HG03196 (cell line): Measurements from ENCODE around the gene AMOTL1.
"Not testable (repeated sequence)": the region's sequence is repeated elsewhere in the genome, so short reads cannot be mapped to it uniquely, and the experiment has no call there.

Experiments used
- ATAC-seq: cut with Tn5 transposase; IDR thresholded peaks from one replicate; pipeline ENCODE4 v1.9.1; 2021; ENCODE audit not compliant: unreplicated experiment

The AMOTL1 gene

DNA sequence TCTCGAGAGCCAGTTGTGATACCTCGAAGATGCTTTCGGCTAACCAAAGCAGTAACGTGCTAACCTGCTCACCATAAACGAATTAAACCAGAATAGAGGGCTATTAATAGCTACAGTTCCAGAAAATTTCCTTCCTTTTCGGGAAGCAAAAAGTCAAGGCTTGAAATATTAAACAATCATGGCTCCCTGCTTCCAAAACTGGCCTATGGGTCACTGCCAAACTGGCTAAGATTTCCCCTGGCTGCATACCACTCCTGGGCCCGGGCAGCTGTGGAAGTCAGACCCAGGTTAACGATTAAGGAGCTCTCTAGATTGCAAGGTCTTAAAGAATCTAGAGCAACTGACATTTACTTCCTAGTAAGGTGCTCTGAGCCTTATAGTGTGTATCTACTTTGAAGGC, 1.7 kb downstream of the AMOTL1 start:
- no peak for ATAC-seq

- ATAC-seq: no peak
Observed at GRCh38 chr11:94770563-94771120, 2.5 kb downstream of the AMOTL1 start.

GRCh38 chr11:94771390-94771789, 3.2 kb downstream of the AMOTL1 start:
- ATAC-seq: no peak

- ATAC-seq: no peak
Observed at GRCh38 chr11:94771951-94772350, 3.8 kb downstream of the AMOTL1 start.

DNA sequence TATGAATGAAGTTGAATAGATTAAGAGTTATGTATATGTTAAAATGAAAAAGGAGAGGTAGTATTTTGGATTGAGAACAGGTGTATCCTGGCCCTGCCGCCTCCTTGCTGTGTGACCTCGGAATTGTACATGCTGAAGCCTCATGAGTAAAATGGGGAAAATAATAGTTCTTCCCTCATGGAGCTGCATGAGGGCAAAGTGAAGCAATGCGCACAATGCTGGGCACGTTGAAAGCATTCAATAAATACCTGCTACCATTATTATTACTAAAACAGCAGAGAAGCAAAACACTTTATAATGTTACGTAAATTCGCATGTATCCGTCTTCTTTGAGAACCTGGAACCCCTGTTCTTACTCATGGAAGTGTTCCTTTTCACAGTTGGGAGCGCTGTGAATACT, 5.7 kb downstream of the AMOTL1 start:
- ATAC-seq: no peak

GRCh38 chr11:94774345-94774744, 6.2 kb downstream of the AMOTL1 start:
- ATAC-seq: no peak

GRCh38 chr11:94775567-94776327, 7.6 kb downstream of the AMOTL1 start:
- no peak for ATAC-seq

- no peak for ATAC-seq
Observed at GRCh38 chr11:94776351-94777321, 8.5 kb downstream of the AMOTL1 start.

GRCh38 chr11:94780432-94780831, 12.3 kb downstream of the AMOTL1 start:
- no peak for ATAC-seq

DNA sequence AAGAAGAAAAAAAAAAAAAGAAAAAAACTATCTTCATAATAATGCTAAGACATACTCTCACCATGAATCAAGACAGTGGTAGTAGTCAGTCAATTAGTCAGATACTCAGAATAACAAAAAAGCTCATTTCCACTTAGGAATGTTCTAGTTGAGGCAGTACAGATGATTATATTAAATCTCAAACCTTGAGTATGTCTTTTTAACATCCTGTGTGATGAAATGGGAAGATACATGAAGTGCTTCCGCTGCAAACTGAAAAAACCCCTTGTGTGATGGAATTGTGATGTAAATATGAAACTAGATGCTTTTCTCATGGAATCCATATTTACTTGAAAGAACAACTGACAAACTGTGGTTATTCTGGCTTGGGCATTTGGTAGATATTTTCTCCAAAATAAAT, 13.7 kb downstream of the AMOTL1 start:
- no peak for ATAC-seq

GRCh38 chr11:94782446-94782845, 14.3 kb downstream of the AMOTL1 start:
- no peak for ATAC-seq

DNA sequence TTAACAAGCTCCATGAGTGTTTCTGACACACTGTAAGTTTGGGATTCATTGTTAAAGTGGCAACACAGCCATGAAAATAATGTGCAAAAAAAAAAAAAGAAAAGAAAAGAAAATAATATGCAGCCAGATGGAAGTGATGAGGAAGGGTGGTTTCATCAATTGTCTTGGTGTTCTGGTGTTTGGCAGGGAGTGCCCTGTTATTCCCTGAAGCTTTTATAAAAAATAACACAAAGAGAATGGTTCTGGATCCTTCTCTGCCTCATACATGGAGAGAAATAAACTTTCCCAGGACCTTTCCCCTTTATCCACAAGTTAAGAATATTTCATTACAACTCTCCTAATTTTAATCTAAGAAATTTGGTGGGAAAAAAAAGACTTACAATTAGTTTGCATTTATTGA, 16.7 kb downstream of the AMOTL1 start:
- ATAC-seq: no peak

- no peak for ATAC-seq
Observed at GRCh38 chr11:94785509-94785908, 17.4 kb downstream of the AMOTL1 start.

GRCh38 chr11:94786264-94787126, 18.3 kb downstream of the AMOTL1 start:
- ATAC-seq: no peak

DNA sequence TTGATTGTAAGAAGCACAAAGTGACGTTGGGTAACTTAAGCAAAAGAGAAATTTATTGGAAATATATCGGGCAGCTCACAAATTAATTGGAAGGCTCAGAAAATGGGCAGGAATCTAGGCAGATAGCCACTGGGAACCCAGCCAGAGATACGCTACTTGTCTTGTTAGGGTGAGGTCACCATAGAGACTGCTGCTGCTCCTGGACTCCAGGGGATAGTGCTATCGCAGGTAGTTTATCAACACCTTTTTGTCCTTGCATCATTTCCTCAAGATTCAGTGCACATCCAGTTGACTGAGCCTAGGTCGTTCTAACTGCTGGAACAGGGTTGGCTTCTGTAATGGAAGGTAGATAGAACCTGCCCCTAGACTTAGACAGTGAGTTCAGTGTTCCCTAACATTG, 19.6 kb downstream of the AMOTL1 start:
- ATAC-seq: no peak

GRCh38 chr11:94788396-94788795, 20.2 kb downstream of the AMOTL1 start:
- no peak for ATAC-seq

DNA sequence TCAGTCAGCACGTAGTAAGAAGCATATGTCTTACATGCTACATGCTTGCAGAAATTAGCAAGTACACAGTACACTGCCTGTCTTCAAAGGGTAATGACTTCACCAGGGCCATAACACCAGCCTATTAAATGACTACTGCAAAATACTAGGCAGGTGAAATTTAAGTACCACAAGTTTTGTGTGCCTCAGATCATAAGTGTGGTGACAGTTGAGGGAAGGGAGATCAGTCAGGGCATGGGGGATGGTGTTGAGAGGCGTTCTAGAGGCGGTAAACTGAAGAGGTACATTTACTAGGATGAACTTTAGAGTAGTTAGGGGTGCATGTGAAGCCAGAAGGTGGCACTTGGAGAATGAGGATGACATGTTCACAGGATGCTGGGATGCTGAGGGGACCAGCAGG, 22.0 kb downstream of the AMOTL1 start:
- no peak for ATAC-seq

DNA sequence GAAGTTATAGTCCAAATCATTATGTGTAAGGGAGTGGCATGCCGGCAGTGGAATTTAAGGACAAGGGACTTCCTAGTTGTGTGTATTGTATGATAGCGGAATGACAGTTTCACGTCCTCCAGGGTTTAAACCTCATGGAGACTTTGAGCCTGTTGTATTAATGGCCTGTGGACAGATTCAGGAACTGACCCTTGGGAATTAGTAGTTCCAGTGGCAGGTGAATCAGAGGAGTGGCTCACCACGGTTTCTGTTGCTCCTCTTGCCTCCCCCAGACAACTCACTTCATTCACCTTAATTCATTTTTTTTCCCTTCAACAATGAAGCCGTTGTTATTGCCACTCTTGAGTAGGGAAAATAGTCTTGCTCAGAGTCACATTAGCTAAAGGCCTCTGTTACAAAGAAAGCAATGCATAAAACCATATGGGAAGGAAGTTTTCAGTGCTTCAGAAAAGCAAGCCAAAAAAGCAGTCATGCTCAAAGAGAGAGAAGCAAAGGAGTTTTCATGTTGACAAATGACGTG, 22.6 kb downstream of the AMOTL1 start:
- no peak for ATAC-seq

DNA sequence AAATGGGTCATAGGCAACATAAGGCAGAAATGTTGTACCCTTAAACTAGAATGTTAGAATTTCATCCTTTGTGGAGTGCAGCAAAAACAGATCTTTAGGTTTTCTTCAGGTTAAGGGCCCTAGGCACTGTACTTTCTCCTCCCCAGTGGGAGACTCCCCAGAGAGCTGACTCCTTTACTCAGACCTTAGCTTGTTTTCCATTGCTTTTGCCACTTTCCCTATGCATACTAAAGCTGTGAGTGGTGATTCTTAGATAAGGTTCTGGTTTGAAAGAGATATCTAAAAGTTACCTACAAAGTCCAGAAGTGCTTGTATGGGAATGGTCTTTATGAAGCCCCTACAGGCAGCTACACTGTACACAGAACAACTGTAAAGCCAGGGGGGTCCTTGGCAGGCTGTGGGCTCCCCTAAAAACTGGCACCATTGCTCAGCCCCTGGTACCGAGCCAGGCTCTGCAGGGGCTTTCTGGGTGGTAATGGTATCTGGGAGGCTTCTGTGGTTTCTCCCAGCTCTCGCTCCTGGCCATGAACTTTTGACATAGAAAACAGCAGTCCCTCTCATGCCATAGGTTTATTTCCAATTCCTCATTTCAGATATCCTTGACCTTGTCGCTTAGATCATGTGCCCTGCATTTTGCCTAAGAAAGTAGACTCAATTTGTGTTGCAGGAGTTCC, 23.2 kb downstream of the AMOTL1 start:
- ATAC-seq: no peak

- not testable (repeated sequence) for ATAC-seq
Observed at GRCh38 chr11:94791942-94792341, 23.8 kb downstream of the AMOTL1 start.
